IMR-90 (cell line): ENCODE data around the gene POLR2F. TPM values are rescaled to one million over a fixed set of nuclear protein-coding genes. Genes with fewer than 3 reads are reported as not detected.

Experiments used
- ATAC-seq: fragments of 200-7000 bp; cut with Tn5 transposase; 2 replicates; pipeline ENCODE4 v1.9.1; 2020; ENCODE audit warnings: low read depth, mild to moderate bottlenecking, moderate library complexity
- BruUV-seq: library from RNA; stranded (reverse); fragments of 400-500 nt; replicated peaks from 2 replicates; lab custom pipeline; 2021; lab: Mats Ljungman, UMichigan
- CTCF ChIA-PET: fragments of 300-600 bp; formaldehyde crosslinking; extraction: SDS; loops from one replicate; lab custom pipeline; 2021; ENCODE audit warnings: antibody characterized with exemption; lab: Yijun Ruan, JAX
- POLR2A ChIA-PET: fragments of 300-600 bp; sonication (Branson Sonifier 250); formaldehyde crosslinking; loops from one replicate; lab custom pipeline; 2022; ENCODE audit warnings: antibody characterized with exemption; ENCODE audit not compliant: unreplicated experiment; lab: Charles Lee
- DNase-seq: peaks from one replicate; pipeline ENCODE4 v3.0.0; 2013
- H2AFZ ChIP-seq: replicated peaks from 2 replicates; pipeline ENCODE3; 2013; ENCODE audit warnings: low read length, mild to moderate bottlenecking; ENCODE audit not compliant: poor library complexity
- H2AK5ac ChIP-seq: 2 replicates; pipeline ENCODE4 v1.6.1; 2013; ENCODE audit warnings: low read depth, low read length, inconsistent platforms
- H2AK9ac ChIP-seq: replicated peaks from 2 replicates; pipeline ENCODE3; 2013; ENCODE audit warnings: mild to moderate bottlenecking, low read depth, low read length, moderate library complexity; ENCODE audit not compliant: poor library complexity
- H2BK120ac ChIP-seq: 2 replicates; pipeline ENCODE4 v1.6.1; 2013; ENCODE audit warnings: low read depth, low read length, inconsistent platforms
- H2BK15ac ChIP-seq: 3 replicates; pipeline ENCODE4 v1.6.1; 2013; ENCODE audit warnings: low read depth, low read length, inconsistent platforms
- H2BK20ac ChIP-seq: 2 replicates; pipeline ENCODE4 v1.6.1; 2013; ENCODE audit warnings: low read depth, mild to moderate bottlenecking, inconsistent platforms, low read length, moderate library complexity
- H2BK5ac ChIP-seq: 2 replicates; pipeline ENCODE4 v1.6.1; 2013; ENCODE audit warnings: mild to moderate bottlenecking, low read depth, low read length, inconsistent platforms; ENCODE audit not compliant: poor library complexity, severe bottlenecking
- H3K14ac ChIP-seq: replicated peaks from 2 replicates; pipeline ENCODE4 v1.6.1; 2013; ENCODE audit warnings: low read depth, low read length, inconsistent platforms
- H3K18ac ChIP-seq: 2 replicates; pipeline ENCODE4 v1.6.1; 2013; ENCODE audit warnings: low read depth, low read length, control low read depth
- H3K23ac ChIP-seq: 2 replicates; pipeline ENCODE4 v1.6.1; 2013; ENCODE audit warnings: low read depth, low read length, inconsistent platforms
- H3K27ac ChIP-seq: 2 replicates; pipeline ENCODE4 v1.5.1; 2013; ENCODE audit warnings: mild to moderate bottlenecking, control low read depth, low read length; ENCODE audit not compliant: insufficient read depth
- H3K27me3 ChIP-seq: 2 replicates; pipeline ENCODE4 v1.6.1; 2013; ENCODE audit warnings: low read length; ENCODE audit not compliant: control insufficient read depth, insufficient read depth
- H3K36me3 ChIP-seq: 2 replicates; pipeline ENCODE4 v1.6.1; 2013; ENCODE audit warnings: low read length, mixed read lengths; ENCODE audit not compliant: control insufficient read depth, insufficient read depth
- H3K4ac ChIP-seq: 2 replicates; pipeline ENCODE4 v1.6.1; 2013; ENCODE audit warnings: low read depth, low read length, inconsistent platforms
- H3K4me1 ChIP-seq: 2 replicates; pipeline ENCODE4 v1.6.1; 2013; ENCODE audit warnings: low read length, mixed read lengths; ENCODE audit not compliant: control insufficient read depth, insufficient read depth
- H3K4me2 ChIP-seq: 2 replicates; pipeline ENCODE4 v1.6.1; 2013; ENCODE audit warnings: low read depth, mild to moderate bottlenecking, control low read depth, low read length, moderate library complexity
- H3K4me3 ChIP-seq: 2 replicates; pipeline ENCODE4 v1.5.1; 2013; ENCODE audit warnings: low read depth, mild to moderate bottlenecking, control low read depth, low read length, moderate library complexity; ENCODE audit not compliant: insufficient read depth
- H3K56ac ChIP-seq: 2 replicates; pipeline ENCODE4 v1.6.1; 2013; ENCODE audit warnings: low read length, inconsistent platforms; ENCODE audit not compliant: insufficient read depth; ENCODE audit errors: extremely low read depth
- H3K79me1 ChIP-seq, 2 experiments: 2 replicates each; pipeline ENCODE4 v1.6.1; 2013; ENCODE audit warnings: low read length in 2 of 2, inconsistent platforms in 1 of 2, low read depth in 1 of 2
- H3K9ac ChIP-seq: 2 replicates; pipeline ENCODE4 v1.6.1; 2013; ENCODE audit warnings: low read depth, low read length, control low read depth
- H3K9me1 ChIP-seq: 2 replicates; pipeline ENCODE4 v1.6.1; 2013; ENCODE audit warnings: low read length, inconsistent platforms; ENCODE audit not compliant: insufficient read depth
- H3K9me3 ChIP-seq: 2 replicates; pipeline ENCODE4 v1.6.1; 2013; ENCODE audit warnings: low read length; ENCODE audit not compliant: control insufficient read depth, insufficient read depth
- H4K20me1 ChIP-seq: 2 replicates; pipeline ENCODE4 v1.6.1; 2013; ENCODE audit warnings: low read length, inconsistent platforms; ENCODE audit not compliant: insufficient read depth
- H4K5ac ChIP-seq: 2 replicates; pipeline ENCODE4 v1.6.1; 2013; ENCODE audit warnings: mild to moderate bottlenecking, low read depth, low read length, control low read depth
- H4K8ac ChIP-seq, 2 experiments: 2 replicates each; pipeline ENCODE4 v1.6.1; 2013; ENCODE audit warnings: low read depth in 2 of 2, low read length in 2 of 2, control low read depth in 1 of 2, inconsistent platforms in 1 of 2
- H4K91ac ChIP-seq: 2 replicates; pipeline ENCODE4 v1.6.1; 2013; ENCODE audit warnings: low read depth, low read length, inconsistent platforms; ENCODE audit not compliant: insufficient read depth
- BHLHE40 ChIP-seq: fragments of 150-350 bp; IDR thresholded peaks from 2 replicates; pipeline ENCODE4 v1.6.1; 2016; ENCODE audit warnings: mild to moderate bottlenecking, low read depth, low read length
- CEBPB ChIP-seq: IDR thresholded peaks from 2 replicates; pipeline ENCODE4 v1.6.1; 2012; ENCODE audit warnings: low read depth, low read length, improper control_type of control experiment
- CHD1 ChIP-seq: IDR thresholded peaks from 2 replicates; pipeline ENCODE4 v1.6.1; 2012; ENCODE audit warnings: low read depth, low read length, improper control_type of control experiment
- CTCF ChIP-seq: conservative IDR thresholded peaks from 2 replicates; pipeline ENCODE4 v1.5.1; 2012; ENCODE audit warnings: mild to moderate bottlenecking, low read depth, low read length, improper control_type of control experiment
- ELK1 ChIP-seq: fragments of 150-350 bp; IDR thresholded peaks from 2 replicates; pipeline ENCODE4 v1.6.1; 2016; ENCODE audit warnings: low read depth, mild to moderate bottlenecking, low read length, moderate library complexity, borderline replicate concordance
- FOS ChIP-seq: fragments of 150-350 bp; IDR thresholded peaks from 2 replicates; pipeline ENCODE4 v1.6.1; 2016; ENCODE audit warnings: low read depth, low read length
- MAFK ChIP-seq: IDR thresholded peaks from 2 replicates; pipeline ENCODE4 v1.6.1; 2012; ENCODE audit warnings: low read depth, low read length, improper control_type of control experiment
- MAZ ChIP-seq: IDR thresholded peaks from 2 replicates; pipeline ENCODE4 v1.6.1; 2012; ENCODE audit warnings: low read depth, mild to moderate bottlenecking, low read length, improper control_type of control experiment, moderate library complexity, borderline replicate concordance
- MXI1 ChIP-seq: IDR thresholded peaks from 2 replicates; pipeline ENCODE4 v1.6.1; 2012; ENCODE audit warnings: low read depth, mild to moderate bottlenecking, low read length, moderate library complexity, borderline replicate concordance
- NFE2L2 ChIP-seq: fragments of 150-350 bp; IDR thresholded peaks from 2 replicates; pipeline ENCODE4 v1.6.1; 2016; ENCODE audit warnings: low read depth, mild to moderate bottlenecking, low read length
- POLR2A ChIP-seq: IDR thresholded peaks from 2 replicates; pipeline ENCODE4 v1.6.1; 2012; ENCODE audit warnings: mild to moderate bottlenecking, low read depth, low read length
- RAD21 ChIP-seq: IDR thresholded peaks from 2 replicates; pipeline ENCODE4 v1.6.1; 2012; ENCODE audit warnings: low read length, improper control_type of control experiment
- RCOR1 ChIP-seq: IDR thresholded peaks from 2 replicates; pipeline ENCODE4 v1.6.1; 2012; ENCODE audit warnings: mild to moderate bottlenecking, low read length, improper control_type of control experiment; ENCODE audit not compliant: insufficient replicate concordance
- RFX5 ChIP-seq: IDR thresholded peaks from 2 replicates; pipeline ENCODE4 v1.8.0; 2012; ENCODE audit warnings: low read depth, mild to moderate bottlenecking, low read length, moderate library complexity
- SMC3 ChIP-seq: fragments of 150-350 bp; IDR thresholded peaks from 2 replicates; pipeline ENCODE4 v1.6.1; 2016; ENCODE audit warnings: low read depth, mild to moderate bottlenecking, antibody characterized with exemption, low read length, moderate library complexity
- USF2 ChIP-seq: fragments of 150-350 bp; IDR thresholded peaks from 2 replicates; pipeline ENCODE4 v1.6.1; 2017; ENCODE audit warnings: mild to moderate bottlenecking, antibody characterized with exemption, low read length, low read depth
- WGBS, 2 experiments: methylation state at CpG; one replicate each; pipeline versions ENCODE4 v1.1.5 to v1.1.7; 2013; ENCODE audit warnings: missing lambda C conversion rate in 2 of 2; ENCODE audit not compliant: insufficient read length in 1 of 2; ENCODE audit errors: extremely low coverage in 2 of 2; 5-methylcytosine and 5-hydroxymethylcytosine counted together
- dilution Hi-C: fragments of 300-500 bp; cut with HindIII; formaldehyde crosslinking; loops from one replicate; pipeline ENCODE4 v1.14.3; 2018; ENCODE audit warnings: low sequenced_read_pairs; ENCODE audit not compliant: unreplicated experiment
- in situ Hi-C: fragments of 300-500 bp; cut with MboI; formaldehyde crosslinking; loops from 3 replicates; pipeline ENCODE4 v1.14.3; 2019; ENCODE audit warnings: low sequenced_read_pairs, inconsistent platforms, mixed read lengths
- intact Hi-C: fragments of 100-400 bp; cut with micrococcal nuclease; formaldehyde crosslinking; loops from 2 replicates; pipeline ENCODE4 v1.10.0; 2022
- polyA plus RNA-seq, 3 experiments: library from polyadenylated mRNA; depleted of rRNA; stranded (reverse); fragments of >200 nt; gene quantifications; 2 replicates each; pipeline ENCODE4 v1.2.3, GENCODE V29; 2012; ENCODE audit warnings: low replicate concordance in 1 of 3
- total RNA-seq: library from RNA; depleted of rRNA; stranded (reverse); fragments of >200 nt; gene quantifications from 2 replicates; pipeline ENCODE4 v1.2.3, GENCODE V29; 2012

Gene POLR2F
- total and polyA plus RNA-seq, 2 of the 4 experiments (the other 2 are of a cell fraction), result 26.0 to 147 TPM

- dilution Hi-C loops (no loop called here), in situ Hi-C loops (no loop called here), intact Hi-C loops (no loop called here)
- Histone ChIP-seq H4K8ac (no peak overlapping the region), H2BK5ac (no peak overlapping the region), H3K36me3 (peaks cover 56% of the 10 kb centered on the region), H3K9me1 (no peaks in the 10 kb centered on the region), H4K5ac (no peak overlapping the region), H3K23ac (no peak overlapping the region), H4K91ac (no peak overlapping the region), H3K18ac (no peak overlapping the region), H3K4me3 (no peak overlapping the region), H2AFZ (no peak overlapping the region), H3K56ac (no peak overlapping the region), H2BK120ac (no peak overlapping the region), H2BK15ac (no peak overlapping the region), H3K4ac (no peak overlapping the region), H3K79me1 (peaks cover 0 to 14% of the 10 kb centered on the region in 2 experiments; a peak in 3 of 4 replicates), H3K9me3 (no peaks in the 10 kb centered on the region), H3K14ac (no peak overlapping the region), H2AK9ac (no peak overlapping the region), H4K20me1 (peaks cover 5% of the 10 kb centered on the region; the same call in 1 of the 2 replicates), H3K27me3 (no peaks in the 10 kb centered on the region), H2BK20ac (no peak overlapping the region), H2AK5ac (no peak overlapping the region), H3K4me1 (no peaks in the 10 kb centered on the region), H3K4me2 (no peak overlapping the region), H3K9ac (no peak overlapping the region), H3K27ac (no peak overlapping the region)
- BruUV-seq, result no TSS peak
- ChIA-PET POLR2A (no interaction called here), CTCF (no interaction called here)
- DNase-seq (no peak), ATAC-seq (no peak)
- 82% methylated on average over 2 of the region's 4 CpGs; no CpG with 5 or more reads in 1 of the 2 experiments for WGBS, 2 experiments
- TF ChIP-seq RAD21 (no peak), USF2 (no peak), FOS (no peak), POLR2A (no peak), RCOR1 (no peak), MAFK (no peak), SMC3 (no peak), RFX5 (no peak), MAZ (no peak), NFE2L2 (no peak), CHD1 (no peak), BHLHE40 (no peak), MXI1 (no peak), CTCF (no peak), CEBPB (no peak), ELK1 (no peak)
Measured at GRCh38 chr22:37923927-37924326, 29.6 kb upstream of the POLR2F start.
